ENCODE results near the gene KCNMA1.

The KCNMA1 gene

GRCh38 chr10:77172086-77172485 lies 465.5 kb downstream of the KCNMA1 start:
- DNase-seq (ENCODE audit: low read depth), result no peak
- no peak overlapping the region for H3K4me3 ChIP-seq (ENCODE audit: low read depth, low read length)
- TF ChIP-seq, protein P1, sequence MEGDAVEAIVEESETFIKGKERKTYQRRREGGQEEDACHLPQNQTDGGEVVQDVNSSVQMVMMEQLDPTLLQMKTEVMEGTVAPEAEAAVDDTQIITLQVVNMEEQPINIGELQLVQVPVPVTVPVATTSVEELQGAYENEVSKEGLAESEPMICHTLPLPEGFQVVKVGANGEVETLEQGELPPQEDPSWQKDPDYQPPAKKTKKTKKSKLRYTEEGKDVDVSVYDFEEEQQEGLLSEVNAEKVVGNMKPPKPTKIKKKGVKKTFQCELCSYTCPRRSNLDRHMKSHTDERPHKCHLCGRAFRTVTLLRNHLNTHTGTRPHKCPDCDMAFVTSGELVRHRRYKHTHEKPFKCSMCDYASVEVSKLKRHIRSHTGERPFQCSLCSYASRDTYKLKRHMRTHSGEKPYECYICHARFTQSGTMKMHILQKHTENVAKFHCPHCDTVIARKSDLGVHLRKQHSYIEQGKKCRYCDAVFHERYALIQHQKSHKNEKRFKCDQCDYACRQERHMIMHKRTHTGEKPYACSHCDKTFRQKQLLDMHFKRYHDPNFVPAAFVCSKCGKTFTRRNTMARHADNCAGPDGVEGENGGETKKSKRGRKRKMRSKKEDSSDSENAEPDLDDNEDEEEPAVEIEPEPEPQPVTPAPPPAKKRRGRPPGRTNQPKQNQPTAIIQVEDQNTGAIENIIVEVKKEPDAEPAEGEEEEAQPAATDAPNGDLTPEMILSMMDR (IDR thresholded peaks at IDR 0.05; ENCODE audit: control insufficient read depth, extremely low read depth, insufficient read depth), result no peak

- no peak overlapping the region for H3K4me3 ChIP-seq (ENCODE audit: low read depth, low read length)
- TF ChIP-seq, protein P1 (IDR thresholded peaks at IDR 0.05; ENCODE audit: control insufficient read depth, extremely low read depth, insufficient read depth), result no peak
These were observed 468.7 kb downstream of the KCNMA1 start for GRCh38 chr10:77168861-77169260.

GRCh38 chr10:77168161-77168560 lies 469.4 kb downstream of the KCNMA1 start:
- DNase-seq (ENCODE audit: low read depth), result no peak
- TF ChIP-seq, protein P1 (IDR thresholded peaks at IDR 0.05; ENCODE audit: control insufficient read depth, extremely low read depth, insufficient read depth), result no peak
- H3K4me3 ChIP-seq (ENCODE audit: low read depth, low read length), result no peak overlapping the region

More at GRCh38 chr10:77168861-77169260, 468.7 kb downstream of the KCNMA1 start:
- DNase-seq (ENCODE audit: low read depth), result no peak

- no peak for DNase-seq (ENCODE audit: low read depth)
- TF ChIP-seq, protein P1 (IDR thresholded peaks at IDR 0.05; ENCODE audit: control insufficient read depth, extremely low read depth, insufficient read depth), result peak; percentile 89
- H3K4me3 ChIP-seq (ENCODE audit: low read depth, low read length), result peak overlapping the region; percentile 35; the same call in 1 of the 2 replicates
These were observed 472.0 kb downstream of the KCNMA1 start for GRCh38 chr10:77165445-77166208.

- DNase-seq (ENCODE audit: low read depth), result no peak
- no peak overlapping the region for H3K4me3 ChIP-seq (ENCODE audit: low read depth, low read length)
- TF ChIP-seq, protein P1 (IDR thresholded peaks at IDR 0.05; ENCODE audit: control insufficient read depth, extremely low read depth, insufficient read depth), result no peak
These were observed 472.8 kb downstream of the KCNMA1 start for GRCh38 chr10:77164616-77165311.

- no peak for DNase-seq (ENCODE audit: low read depth)
- TF ChIP-seq, protein P1 (IDR thresholded peaks at IDR 0.05; ENCODE audit: control insufficient read depth, extremely low read depth, insufficient read depth), result no peak
- H3K4me3 ChIP-seq (ENCODE audit: low read depth, low read length), result no peak overlapping the region
These were observed 473.8 kb downstream of the KCNMA1 start for GRCh38 chr10:77163670-77164348.

Measured in LNCaP clone FGC (cell line).